Left ventricle myocardium inferior (tissue), 1 donor: ENCODE data around the gene RYR2. TPM values are rescaled to one million over a fixed set of nuclear protein-coding genes. Genes with fewer than 3 reads are reported as not detected.

ENCODE experiments used
- DNase-seq: peaks from one replicate; pipeline ENCODE4 v3.0.0-alpha.2; 2020
- H3K27ac ChIP-seq: fragments of 200-600 bp; replicated peaks from 2 replicates; pipeline ENCODE4 v1.8.0; 2021
- H3K27me3 ChIP-seq: fragments of 200-600 bp; 2 replicates; pipeline ENCODE4 v1.8.0; 2021; ENCODE audit warnings: low read depth
- H3K36me3 ChIP-seq: fragments of 200-600 bp; 2 replicates; pipeline ENCODE4 v1.8.0; 2021
- H3K4me1 ChIP-seq: fragments of 200-600 bp; 2 replicates; pipeline ENCODE4 v1.8.0; 2021
- H3K4me3 ChIP-seq: fragments of 200-600 bp; 2 replicates; pipeline ENCODE4 v1.8.0; 2021; ENCODE audit warnings: mild to moderate bottlenecking, moderate library complexity
- H3K9me3 ChIP-seq: fragments of 200-600 bp; replicated peaks from 2 replicates; pipeline ENCODE4 v1.8.0; 2021
- CTCF ChIP-seq: fragments of 200-600 bp; IDR thresholded peaks from 2 replicates; pipeline ENCODE4 v1.8.0; 2021; ENCODE audit warnings: antibody characterized with exemption, mild to moderate bottlenecking, borderline replicate concordance
- intact Hi-C: fragments of 100-400 bp; cut with micrococcal nuclease; formaldehyde crosslinking; loops from one replicate; pipeline ENCODE4 v1.11.0; 2022
- total RNA-seq: library from RNA; stranded (reverse); fragmentation: NEBNext Ultra II Directional; extraction: Animal tissue kit (Norgen Biotek cat#: 25700); gene quantifications from one replicate; pipeline ENCODE4 v1.2.1, GENCODE V29; 2021
- donor health status: DM: no; HTN: yes; CAD: no; lungs with severe emphysema.

Gene RYR2
- total RNA-seq, 1 donor from 2014 or later = 783 TPM

DNA sequence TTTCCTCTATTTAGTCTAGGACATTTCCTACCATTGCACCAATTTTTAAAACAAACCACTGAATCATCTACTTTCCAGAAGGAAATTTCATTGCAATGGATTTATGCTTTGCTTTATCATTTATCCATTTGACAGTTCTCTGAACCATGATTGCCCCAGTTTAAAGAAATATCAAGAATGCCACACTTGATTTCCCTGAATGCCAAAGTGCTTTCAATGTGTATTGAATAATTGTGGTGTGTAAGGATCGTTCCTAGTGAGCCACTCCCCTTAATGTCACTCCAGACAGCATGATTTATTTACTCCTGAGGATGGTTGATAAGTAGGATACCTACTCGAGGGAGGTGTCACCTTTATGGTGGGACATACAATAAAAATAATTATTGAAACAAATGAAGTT, 169.6 kb downstream of the RYR2 start:
- Histone ChIP-seq H3K9me3 (no peaks in the 10 kb centered on the region), H3K4me3 (no peak overlapping the region), H3K36me3 (no peaks in the 10 kb centered on the region), H3K4me1 (peaks cover 72% of the 10 kb centered on the region), H3K27ac (peak overlapping the region; percentile 49), H3K27me3 (no peaks in the 10 kb centered on the region)
- no peak for TF ChIP-seq CTCF
- intact Hi-C loops = no loop called here
- no peak for DNase-seq

GRCh38 chr1:237219751-237220642, 178.0 kb downstream of the RYR2 start:
- DNase-seq = peak; percentile 36
- no peak for TF ChIP-seq CTCF
- Histone ChIP-seq H3K27ac (peak overlapping the region; percentile 60), H3K27me3 (no peaks in the 10 kb centered on the region), H3K9me3 (no peaks in the 10 kb centered on the region), H3K4me1 (peaks cover 99% of the 10 kb centered on the region), H3K36me3 (no peaks in the 10 kb centered on the region), H3K4me3 (peak overlapping the region; percentile 13)
- intact Hi-C loops = no loop called here

DNA sequence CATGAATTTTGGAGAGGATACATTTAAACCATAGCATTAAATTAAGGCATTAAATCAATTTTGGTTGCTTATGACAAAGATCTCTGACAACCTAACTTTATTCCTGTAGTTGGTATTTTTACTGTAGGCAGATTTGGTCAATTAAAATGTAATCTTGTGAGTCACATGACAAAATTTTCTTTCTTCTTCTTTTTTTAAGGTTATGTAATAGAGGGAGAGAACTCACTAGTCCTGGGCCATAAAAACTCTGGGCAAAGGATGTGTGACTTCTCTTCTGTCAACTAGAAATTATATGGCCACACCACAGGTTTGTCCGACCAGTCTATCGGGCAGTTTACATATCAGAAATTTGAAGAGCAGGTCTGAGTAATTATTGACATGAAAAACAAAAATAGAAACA, 181.4 kb downstream of the RYR2 start:
- no peak for TF ChIP-seq CTCF
- no peak for DNase-seq
- H3K9me3 ChIP-seq = no peaks in the 10 kb centered on the region
- H3K27ac ChIP-seq = peak overlapping the region; percentile 60
- H3K4me1 ChIP-seq = peaks cover 100% of the 10 kb centered on the region
- no peak overlapping the region for H3K4me3 ChIP-seq
- H3K27me3 ChIP-seq = no peaks in the 10 kb centered on the region
- intact Hi-C loops = no loop called here
- H3K36me3 ChIP-seq = no peaks in the 10 kb centered on the region

GRCh38 chr1:237226177-237226944, 184.4 kb downstream of the RYR2 start:
- Histone ChIP-seq H3K36me3 (no peaks in the 10 kb centered on the region), H3K4me1 (peaks cover 100% of the 10 kb centered on the region), H3K4me3 (no peak overlapping the region), H3K27ac (peak overlapping the region; percentile 57), H3K27me3 (no peaks in the 10 kb centered on the region), H3K9me3 (no peaks in the 10 kb centered on the region)
- intact Hi-C loops = no loop called here
- no peak for TF ChIP-seq CTCF
- DNase-seq = no peak

- peaks cover 100% of the 10 kb centered on the region for H3K4me1 ChIP-seq
- peak overlapping the region; percentile 57 for H3K27ac ChIP-seq
- intact Hi-C loops = no loop called here
- no peaks in the 10 kb centered on the region for H3K9me3 ChIP-seq
- no peak overlapping the region for H3K4me3 ChIP-seq
- no peaks in the 10 kb centered on the region for H3K36me3 ChIP-seq
- DNase-seq = peak; percentile 41
- H3K27me3 ChIP-seq = no peaks in the 10 kb centered on the region
- no peak for TF ChIP-seq CTCF
Measured at GRCh38 chr1:237227476-237227875, 185.5 kb downstream of the RYR2 start.
